OCI-LY3 (cell line): Measurements from ENCODE around the gene EPHB1.

Source experiments
- H2AFZ ChIP-seq: fragments of 200-600, 300-600 bp; shearing (Covaris generic); 2 replicates; pipeline ENCODE4 v1.6.0; 2014; ENCODE audit warnings: antibody characterized with exemption, low read depth, low read length
- H3K27ac ChIP-seq: fragments of 200-600, 300-600 bp; sonication (generic); 2 replicates; pipeline ENCODE4 v1.5.1; 2014; ENCODE audit warnings: mild to moderate bottlenecking, low read length, moderate library complexity, mixed read lengths
- H3K27me3 ChIP-seq: fragments of 200-600, 300-600 bp; sonication (generic); 2 replicates; pipeline ENCODE4 v1.6.1; 2014; ENCODE audit warnings: low read depth, low read length, mixed read lengths
- H3K36me3 ChIP-seq: fragments of 200-600, 300-600 bp; sonication (generic); replicated peaks from 2 replicates; pipeline ENCODE3; 2014; ENCODE audit warnings: low read depth, low read length, mixed read lengths
- H3K4me1 ChIP-seq: fragments of 300-600, 200-600 bp; sonication (generic); 2 replicates; pipeline ENCODE4 v1.6.1; 2014; ENCODE audit warnings: low read length, mixed read lengths
- H3K4me2 ChIP-seq: fragments of 200-600, 300-600 bp; sonication (generic); 2 replicates; pipeline ENCODE4 v1.6.1; 2014; ENCODE audit warnings: low read length, mixed read lengths
- H3K4me3 ChIP-seq: fragments of 300-600, 200-600 bp; sonication (generic); 2 replicates; pipeline ENCODE4 v1.5.1; 2014; ENCODE audit warnings: antibody characterized with exemption, mild to moderate bottlenecking, low read length, moderate library complexity
- H3K79me2 ChIP-seq: fragments of 300-600, 200-600 bp; shearing (Covaris generic); 2 replicates; pipeline ENCODE4 v1.6.1; 2014; ENCODE audit warnings: mild to moderate bottlenecking, low read length, mixed read lengths
- H3K9ac ChIP-seq: fragments of 300-600, 200-600 bp; shearing (Covaris generic); 2 replicates; pipeline ENCODE4 v1.6.0; 2014; ENCODE audit warnings: mild to moderate bottlenecking, low read length, moderate library complexity
- H3K9me3 ChIP-seq: fragments of 200-600, 300-600 bp; shearing (Covaris generic); 2 replicates; pipeline ENCODE4 v1.6.1; 2014; ENCODE audit warnings: low read length, mixed read lengths; ENCODE audit not compliant: insufficient read depth
- H4K20me1 ChIP-seq: fragments of 200-600, 300-600 bp; sonication (generic); 2 replicates; pipeline ENCODE4 v1.6.1; 2016; ENCODE audit warnings: low read length, mixed read lengths; ENCODE audit not compliant: insufficient read depth
- EZH2phosphoT487 ChIP-seq: fragments of 200-600 bp; shearing (Covaris generic); IDR thresholded peaks from 2 replicates; pipeline ENCODE4 v1.6.1; 2018; ENCODE audit warnings: antibody characterized with exemption, mixed run types, low read depth
- TF ChIP-seq, protein P1 (sequence below): fragments of 200-600, 300-600 bp; sonication (generic); IDR thresholded peaks from 2 replicates; pipeline ENCODE4 v1.5.1; 2014; ENCODE audit warnings: antibody characterized with exemption, low read length, low read depth

The EPHB1 gene

DNA sequence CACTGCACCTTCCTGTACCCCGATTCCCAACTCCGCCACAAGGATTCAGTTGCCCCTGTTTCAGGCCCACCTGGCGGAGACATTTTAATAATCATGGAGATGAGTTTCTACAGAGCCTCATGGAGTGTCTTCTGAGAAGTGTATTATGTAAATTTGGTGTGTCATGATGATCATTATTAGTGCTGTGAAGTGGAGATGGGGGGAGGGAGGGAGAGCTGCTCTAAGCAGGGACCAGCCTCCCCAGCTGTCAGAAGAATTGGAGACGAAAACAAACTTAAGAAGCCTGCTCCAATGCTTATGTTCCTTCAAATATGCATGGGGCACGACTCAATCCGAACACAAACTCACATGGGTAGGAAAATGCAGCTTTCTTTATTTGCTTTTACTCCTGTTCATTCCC, 127.8 kb downstream of the EPHB1 start:
- TF ChIP-seq, protein P1, sequence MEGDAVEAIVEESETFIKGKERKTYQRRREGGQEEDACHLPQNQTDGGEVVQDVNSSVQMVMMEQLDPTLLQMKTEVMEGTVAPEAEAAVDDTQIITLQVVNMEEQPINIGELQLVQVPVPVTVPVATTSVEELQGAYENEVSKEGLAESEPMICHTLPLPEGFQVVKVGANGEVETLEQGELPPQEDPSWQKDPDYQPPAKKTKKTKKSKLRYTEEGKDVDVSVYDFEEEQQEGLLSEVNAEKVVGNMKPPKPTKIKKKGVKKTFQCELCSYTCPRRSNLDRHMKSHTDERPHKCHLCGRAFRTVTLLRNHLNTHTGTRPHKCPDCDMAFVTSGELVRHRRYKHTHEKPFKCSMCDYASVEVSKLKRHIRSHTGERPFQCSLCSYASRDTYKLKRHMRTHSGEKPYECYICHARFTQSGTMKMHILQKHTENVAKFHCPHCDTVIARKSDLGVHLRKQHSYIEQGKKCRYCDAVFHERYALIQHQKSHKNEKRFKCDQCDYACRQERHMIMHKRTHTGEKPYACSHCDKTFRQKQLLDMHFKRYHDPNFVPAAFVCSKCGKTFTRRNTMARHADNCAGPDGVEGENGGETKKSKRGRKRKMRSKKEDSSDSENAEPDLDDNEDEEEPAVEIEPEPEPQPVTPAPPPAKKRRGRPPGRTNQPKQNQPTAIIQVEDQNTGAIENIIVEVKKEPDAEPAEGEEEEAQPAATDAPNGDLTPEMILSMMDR = no peak
- TF ChIP-seq EZH2phosphoT487 = no peak
- Histone ChIP-seq H3K9ac (no peak overlapping the region), H3K4me3 (no peak overlapping the region)

DNA sequence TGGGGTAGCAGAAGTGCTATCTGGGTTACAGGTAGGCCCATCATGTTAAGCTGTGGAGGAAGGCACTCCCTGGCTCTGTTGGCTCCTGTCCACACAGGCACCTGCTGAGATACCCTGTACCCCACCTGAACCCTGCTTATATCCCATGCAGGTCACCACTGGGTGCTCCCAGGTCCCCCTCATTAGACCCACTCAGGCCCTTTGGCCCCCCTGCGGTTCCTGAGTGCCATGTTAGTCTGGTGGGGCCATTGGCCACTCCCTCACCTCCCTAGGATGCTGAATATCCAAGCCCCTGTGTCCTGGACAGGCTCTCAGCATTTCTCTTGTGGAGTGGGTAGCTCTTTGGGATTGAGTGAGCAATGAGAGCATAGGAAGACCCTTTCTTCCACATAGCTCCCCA, 128.2 kb downstream of the EPHB1 start:
- Histone ChIP-seq H3K4me3 (no peak overlapping the region), H3K27ac (no peak overlapping the region), H3K4me2 (no peak overlapping the region), H3K9ac (no peak overlapping the region), H3K4me1 (peaks cover 63% of the 10 kb centered on the region), H3K36me3 (peaks cover 68% of the 10 kb centered on the region), H3K27me3 (no peaks in the 10 kb centered on the region), H3K9me3 (no peaks in the 10 kb centered on the region), H3K79me2 (peaks cover 100% of the 10 kb centered on the region), H2AFZ (no peak overlapping the region), H4K20me1 (peaks cover 98% of the 10 kb centered on the region)
- TF ChIP-seq, protein P1 = no peak
- TF ChIP-seq EZH2phosphoT487 = no peak

More for the DNA sequence above, 127.8 kb downstream of the EPHB1 start:
- no peaks in the 10 kb centered on the region for H3K27me3 ChIP-seq
- H3K9me3 ChIP-seq = no peaks in the 10 kb centered on the region
- H3K4me1 ChIP-seq = peaks cover 63% of the 10 kb centered on the region
- H3K79me2 ChIP-seq = peaks cover 100% of the 10 kb centered on the region
- no peak overlapping the region for H2AFZ ChIP-seq
- H4K20me1 ChIP-seq = peaks cover 97% of the 10 kb centered on the region
- peak overlapping the region; percentile 82; the same call in 1 of the 2 replicates for H3K4me2 ChIP-seq
- peak overlapping the region; percentile 98; the same call in 1 of the 2 replicates for H3K27ac ChIP-seq
- peaks cover 64% of the 10 kb centered on the region for H3K36me3 ChIP-seq

DNA sequence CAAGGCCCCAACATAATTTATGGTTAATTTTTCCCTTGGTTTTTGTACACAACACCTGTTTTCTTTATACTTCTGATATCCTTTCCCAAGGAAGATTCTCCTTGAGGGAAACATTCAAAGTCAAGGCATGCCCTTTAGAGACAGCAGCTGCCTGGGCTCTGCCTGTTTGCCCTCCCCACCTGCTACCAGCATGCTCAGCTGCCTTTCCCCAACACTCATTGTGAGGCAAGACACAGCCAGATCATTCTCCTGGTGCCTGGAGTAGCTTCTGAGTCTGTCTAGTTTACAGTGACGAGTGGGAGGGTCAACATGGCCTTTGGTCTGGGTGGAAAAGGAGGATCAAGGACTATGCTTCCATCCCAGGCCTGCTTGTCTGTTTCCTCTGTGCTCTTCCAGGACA, 132.5 kb downstream of the EPHB1 start:
- Histone ChIP-seq H3K79me2 (peaks cover 100% of the 10 kb centered on the region), H3K4me3 (no peak overlapping the region), H3K27ac (no peak overlapping the region), H2AFZ (no peak overlapping the region), H3K36me3 (peaks cover 96% of the 10 kb centered on the region), H4K20me1 (peaks cover 99% of the 10 kb centered on the region), H3K9ac (no peak overlapping the region), H3K9me3 (no peaks in the 10 kb centered on the region), H3K27me3 (no peaks in the 10 kb centered on the region), H3K4me1 (peaks cover 54% of the 10 kb centered on the region), H3K4me2 (no peak overlapping the region)
- TF ChIP-seq EZH2phosphoT487 = no peak
- TF ChIP-seq, protein P1 = no peak

DNA sequence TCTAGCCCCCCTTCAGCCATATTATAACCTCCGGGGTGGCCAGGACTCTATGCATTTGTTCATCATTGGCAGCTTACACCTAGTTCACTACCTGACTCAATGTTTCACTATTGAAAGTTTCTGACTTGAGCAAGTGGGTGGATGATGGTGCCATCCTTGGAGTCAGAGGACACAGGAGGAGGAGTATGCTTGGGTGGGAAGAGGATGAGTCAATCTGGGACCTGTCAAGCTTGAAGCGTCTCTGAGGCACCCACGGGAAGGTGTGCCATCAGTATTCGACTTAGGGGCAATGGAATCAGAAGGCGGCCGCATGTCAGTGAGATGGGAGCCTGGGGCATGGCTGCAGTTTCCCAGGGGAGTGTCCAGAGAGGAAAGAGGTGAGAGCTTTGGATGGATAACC, 133.3 kb downstream of the EPHB1 start:
- Histone ChIP-seq H3K9ac (no peak overlapping the region), H3K4me1 (peaks cover 46% of the 10 kb centered on the region)

More for the DNA sequence above, 133.3 kb downstream of the EPHB1 start:
- peaks cover 100% of the 10 kb centered on the region for H3K79me2 ChIP-seq
- TF ChIP-seq, protein P1 = no peak
- no peak for TF ChIP-seq EZH2phosphoT487
- no peaks in the 10 kb centered on the region for H3K27me3 ChIP-seq
- no peak overlapping the region for H3K4me2 ChIP-seq
- H3K4me3 ChIP-seq = no peak overlapping the region
- no peak overlapping the region for H3K27ac ChIP-seq
- H4K20me1 ChIP-seq = peaks cover 99% of the 10 kb centered on the region
- H3K9me3 ChIP-seq = no peaks in the 10 kb centered on the region
- no peak overlapping the region for H2AFZ ChIP-seq
- H3K36me3 ChIP-seq = peaks cover 96% of the 10 kb centered on the region
